ENCODE measurements around the gene PITRM1. TPM values are rescaled to one million over a fixed set of nuclear protein-coding genes. Genes with fewer than 3 reads are reported as not detected.

The PITRM1 gene
- total RNA-seq, 1 experiment from 2014 or later = 40.7 TPM

GRCh38 chr10:3143791-3144434 is 28.7 kb downstream of the PITRM1 start:
- Mint-ChIP-seq H3K36me3 (peaks cover 58% of the 10 kb centered on the region), H3K4me3 (no peak overlapping the region)
- ATAC-seq = no peak

GRCh38 chr10:3143366-3143765 is 29.2 kb downstream of the PITRM1 start:
- Mint-ChIP-seq H3K9me3 (no peaks in the 10 kb centered on the region), H3K4me1 (no peaks in the 10 kb centered on the region), H3K4me3 (no peak overlapping the region), H3K36me3 (peaks cover 64% of the 10 kb centered on the region), H3K27ac (no peak overlapping the region; the same call in 1 of the 2 replicates), H3K27me3 (ENCODE audit: low read depth) (no peaks in the 10 kb centered on the region)
- DNase-seq (ENCODE audit: low spot score) = no peak
- ChIA-PET POLR2A (interaction anchor here (0.6 kb wide), 1 partner anchor 23 kb away, joined by 5 read pairs; no protein-coding TSS in a partner anchor), CTCF (no interaction called here)
- TF ChIP-seq NR1H2 (CRISPR knock-in tag; IDR thresholded peaks at IDR 0.05) = no peak
- TF ChIP-seq CREM (CRISPR knock-in tag; IDR thresholded peaks at IDR 0.05) = no peak
- no peak for TF ChIP-seq ZNF263 (CRISPR knock-in tag; IDR thresholded peaks at IDR 0.05; ENCODE audit: low read depth)
- no peak for TF ChIP-seq ZNF121 (CRISPR knock-in tag; IDR thresholded peaks at IDR 0.05)
- TF ChIP-seq NFATC4 (CRISPR knock-in tag; IDR thresholded peaks at IDR 0.05) = no peak
- no peak for TF ChIP-seq ZSCAN18 (CRISPR knock-in tag; IDR thresholded peaks at IDR 0.05)
- no peak for TF ChIP-seq NFE2L1 (CRISPR knock-in tag; IDR thresholded peaks at IDR 0.05)
- no peak for ATAC-seq

More at GRCh38 chr10:3143791-3144434, 28.7 kb downstream of the PITRM1 start:
- DNase-seq (ENCODE audit: low spot score) = no peak
- Mint-ChIP-seq H3K27ac (no peak overlapping the region), H3K27me3 (ENCODE audit: low read depth) (no peaks in the 10 kb centered on the region), H3K4me1 (no peaks in the 10 kb centered on the region), H3K9me3 (no peaks in the 10 kb centered on the region)
- ChIA-PET POLR2A (no interaction called here), CTCF (interaction anchor here (1.1 kb wide), 1 partner anchor 24 kb away, joined by 3 read pairs; no protein-coding TSS in a partner anchor)
- no peak for TF ChIP-seq E2F1 (CRISPR knock-in tag; IDR thresholded peaks at IDR 0.05)
- TF ChIP-seq ZNF263 (CRISPR knock-in tag; IDR thresholded peaks at IDR 0.05; ENCODE audit: low read depth) = no peak
- TF ChIP-seq CREB1 (CRISPR knock-in tag; IDR thresholded peaks at IDR 0.05) = no peak
- no peak for TF ChIP-seq ATF2 (CRISPR knock-in tag; IDR thresholded peaks at IDR 0.05; ENCODE audit: borderline replicate concordance, low read depth)
- TF ChIP-seq MXD4 (CRISPR knock-in tag; IDR thresholded peaks at IDR 0.05; ENCODE audit: borderline replicate concordance) = no peak
- TF ChIP-seq ZNF121 (CRISPR knock-in tag; IDR thresholded peaks at IDR 0.05) = no peak
- no peak for TF ChIP-seq ERG (CRISPR knock-in tag; IDR thresholded peaks at IDR 0.05)
- TF ChIP-seq EMX1 (CRISPR knock-in tag; IDR thresholded peaks at IDR 0.05) = no peak

- ChIA-PET CTCF (no interaction called here), POLR2A (interaction anchor here (0.6 kb wide), 1 partner anchor 24 kb away, joined by 5 read pairs; no protein-coding TSS in a partner anchor)
- no peak for TF ChIP-seq HMGXB4 (CRISPR knock-in tag; IDR thresholded peaks at IDR 0.05)
- TF ChIP-seq ZSCAN18 (CRISPR knock-in tag; IDR thresholded peaks at IDR 0.05) = no peak
- no peak for TF ChIP-seq MYBL2 (CRISPR knock-in tag; IDR thresholded peaks at IDR 0.05)
- no peak for TF ChIP-seq ATF3 (CRISPR knock-in tag; conservative IDR thresholded peaks at IDR 0.05)
- no peak for TF ChIP-seq HMGA2 (CRISPR knock-in tag; IDR thresholded peaks at IDR 0.05)
- Mint-ChIP-seq H3K36me3 (peaks cover 70% of the 10 kb centered on the region), H3K4me1 (no peaks in the 10 kb centered on the region), H3K9me3 (no peaks in the 10 kb centered on the region), H3K27me3 (ENCODE audit: low read depth) (no peaks in the 10 kb centered on the region), H3K27ac (no peak overlapping the region), H3K4me3 (no peak overlapping the region)
- ATAC-seq (no peak), DNase-seq (ENCODE audit: low spot score) (no peak)
Observed at GRCh38 chr10:3142146-3142875, 30.3 kb downstream of the PITRM1 start.
